Measurements from ENCODE around the gene KREMEN1. TPM values are rescaled to one million over a fixed set of nuclear protein-coding genes. Genes with fewer than 3 reads are reported as not detected.

The KREMEN1 gene
- total RNA-seq, 4 donors from 2014 or later = 7.5 to 35.8 (median 15.4) TPM

GRCh38 chr22:29054251-29054767, 18.5 kb upstream of the KREMEN1 start:
- H3K36me3 ChIP-seq = peaks cover 0 to 17% of the 10 kb centered on the region in 2 donors
- H3K27me3 ChIP-seq = no peaks in the 10 kb centered on the region
- H3K4me1 ChIP-seq = peaks cover 12 to 20% of the 10 kb centered on the region in 2 donors
- no peak overlapping the region for H3K4me3 ChIP-seq
- intact Hi-C loops (cut with DNase I; ENCODE audit: low total_unique reads) = no loop called here
- ATAC-seq (no peak), DNase-seq (no peak)
- no peak for TF ChIP-seq POLR2A (IDR thresholded peaks at IDR 0.05)
- H3K9me3 ChIP-seq = no peaks in the 10 kb centered on the region
- H3K27ac ChIP-seq = no peak overlapping the region
- in situ Hi-C loops (cut with MboI; ENCODE audit: low sequenced_read_pairs in 4 of 4) = no loop called here

DNA sequence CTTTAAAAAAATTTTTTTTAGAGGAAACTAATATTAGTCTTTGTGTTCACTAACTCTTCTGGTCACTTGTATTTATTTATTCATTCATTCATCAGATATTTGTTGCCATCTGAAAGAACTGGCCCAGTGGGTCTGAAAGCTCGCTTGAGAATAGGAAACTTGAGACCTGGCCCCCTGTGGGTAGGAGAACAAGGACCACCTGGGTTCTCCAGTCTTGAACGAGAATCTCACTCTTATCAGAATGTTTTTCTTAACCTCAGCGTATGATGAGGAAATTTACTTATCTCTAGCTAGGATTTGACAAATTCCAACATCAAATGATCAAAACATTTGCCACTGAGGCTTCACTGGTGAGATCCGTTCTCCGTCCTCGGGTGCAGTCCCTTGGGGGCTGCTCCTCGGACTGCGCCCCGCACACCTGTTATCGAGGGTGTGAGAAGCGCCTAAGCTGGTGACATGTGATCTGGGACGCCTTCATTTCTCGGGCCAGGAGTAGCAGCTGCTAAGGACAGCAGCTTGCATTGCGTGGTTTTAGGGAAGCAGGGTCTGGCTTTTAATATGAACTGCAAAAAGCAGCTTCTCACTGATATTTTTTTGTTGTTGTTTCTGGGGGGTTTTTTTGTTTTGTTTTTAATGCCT, 17.5 kb upstream of the KREMEN1 start:
- H3K27ac ChIP-seq = peak overlapping the region in 1 of 4 donors; percentile 1
- in situ Hi-C loops (cut with MboI; ENCODE audit: low sequenced_read_pairs in 4 of 4) = no loop called here

GRCh38 chr22:29056472-29056871, 16.4 kb upstream of the KREMEN1 start:
- DNase-seq (no peak), ATAC-seq (no peak)
- H3K36me3 ChIP-seq = no peaks in the 10 kb centered on the region
- no peaks in the 10 kb centered on the region for H3K9me3 ChIP-seq
- TF ChIP-seq, protein P1, sequence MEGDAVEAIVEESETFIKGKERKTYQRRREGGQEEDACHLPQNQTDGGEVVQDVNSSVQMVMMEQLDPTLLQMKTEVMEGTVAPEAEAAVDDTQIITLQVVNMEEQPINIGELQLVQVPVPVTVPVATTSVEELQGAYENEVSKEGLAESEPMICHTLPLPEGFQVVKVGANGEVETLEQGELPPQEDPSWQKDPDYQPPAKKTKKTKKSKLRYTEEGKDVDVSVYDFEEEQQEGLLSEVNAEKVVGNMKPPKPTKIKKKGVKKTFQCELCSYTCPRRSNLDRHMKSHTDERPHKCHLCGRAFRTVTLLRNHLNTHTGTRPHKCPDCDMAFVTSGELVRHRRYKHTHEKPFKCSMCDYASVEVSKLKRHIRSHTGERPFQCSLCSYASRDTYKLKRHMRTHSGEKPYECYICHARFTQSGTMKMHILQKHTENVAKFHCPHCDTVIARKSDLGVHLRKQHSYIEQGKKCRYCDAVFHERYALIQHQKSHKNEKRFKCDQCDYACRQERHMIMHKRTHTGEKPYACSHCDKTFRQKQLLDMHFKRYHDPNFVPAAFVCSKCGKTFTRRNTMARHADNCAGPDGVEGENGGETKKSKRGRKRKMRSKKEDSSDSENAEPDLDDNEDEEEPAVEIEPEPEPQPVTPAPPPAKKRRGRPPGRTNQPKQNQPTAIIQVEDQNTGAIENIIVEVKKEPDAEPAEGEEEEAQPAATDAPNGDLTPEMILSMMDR (IDR thresholded peaks at IDR 0.05 in 4 of 5, conservative IDR thresholded peaks at IDR 0.05 in 1 of 5) = no peak
- no peak for TF ChIP-seq POLR2A (IDR thresholded peaks at IDR 0.05)
- peaks cover 12 to 22% of the 10 kb centered on the region in 2 donors for H3K4me1 ChIP-seq
- no peaks in the 10 kb centered on the region for H3K27me3 ChIP-seq
- in situ Hi-C loops (cut with MboI; ENCODE audit: low sequenced_read_pairs in 4 of 4) (no loop called here), intact Hi-C loops (cut with DNase I; ENCODE audit: low total_unique reads) (no loop called here)
- H3K27ac ChIP-seq = no peak overlapping the region
- no peak overlapping the region for H3K4me3 ChIP-seq

More for the DNA sequence above, 17.5 kb upstream of the KREMEN1 start:
- no peaks in the 10 kb centered on the region for H3K27me3 ChIP-seq
- peaks cover 12 to 22% of the 10 kb centered on the region in 2 donors for H3K4me1 ChIP-seq
- no peak for TF ChIP-seq POLR2A (IDR thresholded peaks at IDR 0.05)
- TF ChIP-seq, protein P1 (IDR thresholded peaks at IDR 0.05 in 4 of 5, conservative IDR thresholded peaks at IDR 0.05 in 1 of 5) = no peak
- peak; percentile 39 to 85 for ATAC-seq
- peaks cover 0 to 7% of the 10 kb centered on the region in 2 donors for H3K36me3 ChIP-seq
- intact Hi-C loops (cut with DNase I; ENCODE audit: low total_unique reads) = no loop called here
- H3K4me3 ChIP-seq = no peak overlapping the region
- DNase-seq = no peak
- H3K9me3 ChIP-seq = no peaks in the 10 kb centered on the region

GRCh38 chr22:29060251-29060869, 12.5 kb upstream of the KREMEN1 start:
- Histone ChIP-seq H3K36me3 (no peaks in the 10 kb centered on the region), H3K27ac (no peak overlapping the region), H3K4me3 (no peak overlapping the region), H3K4me1 (peaks cover 19 to 23% of the 10 kb centered on the region in 2 donors), H3K9me3 (no peaks in the 10 kb centered on the region), H3K27me3 (no peaks in the 10 kb centered on the region)
- no peak for ATAC-seq
- in situ Hi-C loops (cut with MboI; ENCODE audit: low sequenced_read_pairs in 4 of 4) = no loop called here
- intact Hi-C loops (cut with DNase I; ENCODE audit: low total_unique reads) = no loop called here
- TF ChIP-seq POLR2A (IDR thresholded peaks at IDR 0.05) = no peak
- TF ChIP-seq, protein P1 (IDR thresholded peaks at IDR 0.05 in 4 of 5, conservative IDR thresholded peaks at IDR 0.05 in 1 of 5) = no peak
- DNase-seq = no peak

DNA sequence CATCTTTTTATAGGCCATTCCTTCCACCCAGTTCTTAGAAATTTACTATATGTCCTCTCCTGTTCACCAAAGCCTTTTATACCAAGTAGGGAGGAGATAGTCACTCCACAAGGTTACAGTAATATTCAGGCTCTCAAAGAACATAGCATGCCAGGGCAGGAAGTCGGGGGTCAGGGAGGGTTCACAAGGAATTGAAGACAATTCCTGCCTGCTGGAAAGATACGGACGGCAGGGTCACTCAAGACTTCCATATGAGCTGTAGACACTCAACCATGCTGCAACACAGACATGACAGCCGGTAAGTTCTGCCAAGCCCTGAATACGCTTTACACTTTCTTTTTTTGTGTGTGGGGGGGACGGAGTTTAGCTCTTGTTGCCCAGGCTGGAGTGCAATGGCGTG, 11.9 kb upstream of the KREMEN1 start:
- in situ Hi-C loops (cut with MboI; ENCODE audit: low sequenced_read_pairs in 4 of 4) (no loop called here), intact Hi-C loops (cut with DNase I; ENCODE audit: low total_unique reads) (no loop called here)
- H3K4me3 ChIP-seq = no peak overlapping the region
- H3K9me3 ChIP-seq = no peaks in the 10 kb centered on the region
- no peak for TF ChIP-seq POLR2A (IDR thresholded peaks at IDR 0.05)
- TF ChIP-seq, protein P1 (IDR thresholded peaks at IDR 0.05 in 4 of 5, conservative IDR thresholded peaks at IDR 0.05 in 1 of 5) = no peak
- no peak for ATAC-seq
- DNase-seq = no peak
- H3K27ac ChIP-seq = no peak overlapping the region
- H3K27me3 ChIP-seq = no peaks in the 10 kb centered on the region
- H3K4me1 ChIP-seq = peaks cover 18 to 21% of the 10 kb centered on the region in 2 donors
- H3K36me3 ChIP-seq = no peaks in the 10 kb centered on the region
